ENCODE measurements around the gene MYO5B. TPM values are rescaled to one million over a fixed set of nuclear protein-coding genes. Genes with fewer than 3 reads are reported as not detected.
"Not testable (repeated sequence)": the region's sequence is repeated elsewhere in the genome, so short reads cannot be mapped to it uniquely, and the experiment has no call there.

Gene MYO5B
- total RNA-seq, 2 donors from 2014 or later, result 1.2 to 1.4 TPM

DNA sequence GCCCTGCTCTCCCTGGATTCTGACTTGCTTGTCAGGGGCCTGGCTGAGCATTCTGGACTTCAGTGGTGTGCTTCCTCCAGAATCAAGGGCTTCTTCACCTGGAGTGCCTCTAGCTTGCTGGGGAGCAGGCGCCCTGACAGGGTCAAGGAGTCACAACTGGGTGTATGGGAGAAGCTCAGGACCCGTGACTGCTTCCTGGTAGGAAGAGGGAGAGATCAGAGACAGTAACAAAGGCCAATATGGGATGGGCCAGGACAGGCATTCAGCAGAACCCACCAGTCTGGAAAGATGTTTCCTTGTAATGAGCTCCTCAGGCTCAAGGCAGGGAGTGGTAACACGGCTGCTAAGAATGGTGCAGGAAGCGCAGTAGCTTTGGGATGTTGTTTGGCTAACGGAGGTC is 277.2 kb downstream of the MYO5B start:
- no peak for DNase-seq (ENCODE audit: low spot score)

DNA sequence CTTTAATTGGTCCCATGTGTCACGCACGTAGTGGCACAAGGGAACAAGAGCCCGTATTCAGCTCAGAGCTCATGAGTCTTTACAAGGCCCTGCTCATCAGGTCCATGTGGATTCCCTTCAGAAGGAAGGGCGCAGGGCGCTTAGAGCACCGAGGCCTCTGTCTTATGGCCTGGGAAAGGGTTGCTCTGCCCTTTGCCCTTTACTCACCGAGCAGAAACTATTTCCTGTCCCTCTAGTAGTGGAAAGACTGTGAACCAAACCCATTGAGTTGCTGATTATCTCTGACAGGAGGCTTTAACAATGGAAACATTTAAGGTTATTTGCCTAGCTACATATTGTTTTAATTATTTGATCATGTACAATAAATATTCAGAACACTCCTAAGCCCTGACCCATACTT is 279.6 kb downstream of the MYO5B start:
- no peak for DNase-seq (ENCODE audit: low spot score)
- intact Hi-C loops (cut with DNase I), result no loop called here

More for the DNA sequence above, 277.2 kb downstream of the MYO5B start:
- intact Hi-C loops (cut with DNase I), result no loop called here

DNA sequence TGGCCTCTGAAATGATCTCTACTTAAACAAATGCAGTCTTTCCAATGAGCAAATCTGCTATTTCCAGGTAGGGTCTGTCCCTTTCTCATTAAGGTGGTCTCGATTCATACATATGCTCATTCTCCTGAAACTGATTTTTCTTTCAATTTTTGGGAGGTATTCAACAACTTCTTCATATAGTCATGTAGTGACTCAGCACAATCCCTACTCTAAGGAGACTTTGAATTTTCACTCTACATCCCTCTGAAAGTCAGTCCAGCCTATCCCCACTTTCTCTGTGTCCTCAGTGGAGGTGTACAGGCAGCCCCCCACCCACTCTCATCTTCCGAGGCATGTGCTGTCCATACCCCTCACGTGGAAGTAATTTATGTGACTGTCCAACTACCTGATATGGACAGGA is 281.7 kb downstream of the MYO5B start:
- DNase-seq (ENCODE audit: low spot score), result no peak
- intact Hi-C loops (cut with DNase I), result no loop called here

DNA sequence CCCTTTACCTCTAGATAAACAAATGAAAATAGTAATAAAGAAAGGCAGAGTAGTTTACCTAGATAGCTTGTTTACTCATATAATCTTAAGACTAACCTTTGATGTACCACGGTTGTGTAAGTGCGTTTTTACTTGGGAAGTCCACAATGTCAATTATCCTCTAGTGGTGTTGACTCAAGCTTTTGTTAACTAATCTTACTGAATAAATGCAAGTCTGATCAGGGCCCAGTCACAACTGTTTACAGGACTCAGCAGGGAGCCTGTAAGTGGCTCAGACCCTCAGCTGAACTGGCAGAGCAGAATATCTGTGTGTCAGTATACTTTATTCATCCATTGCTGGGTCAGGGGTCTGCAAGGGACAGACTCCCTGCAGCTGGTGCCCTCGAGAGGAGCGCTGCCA is 283.5 kb downstream of the MYO5B start:
- intact Hi-C loops (cut with DNase I), result no loop called here
- DNase-seq (ENCODE audit: low spot score), result no peak

DNA sequence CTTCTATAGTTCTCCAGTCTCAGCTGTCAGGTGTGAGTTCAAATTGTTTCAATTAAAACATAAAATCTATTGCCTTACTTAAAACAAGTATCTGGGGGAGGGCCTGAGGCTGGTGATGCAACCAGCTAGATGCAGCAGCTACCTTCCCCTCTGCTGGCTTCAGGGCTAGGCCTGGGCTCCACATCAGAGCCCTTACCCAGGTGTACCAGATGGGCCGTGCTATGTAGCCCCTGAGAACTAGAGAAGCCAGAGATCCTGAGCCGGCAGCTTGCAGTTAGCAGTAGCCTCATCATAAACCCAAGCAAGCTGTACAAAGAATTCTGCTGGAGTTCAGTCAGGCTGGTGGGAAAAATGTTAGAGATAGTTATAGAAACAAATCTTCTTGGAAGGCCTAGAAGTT is 284.0 kb downstream of the MYO5B start:
- intact Hi-C loops (cut with DNase I), result no loop called here
- no peak for DNase-seq (ENCODE audit: low spot score)

DNA sequence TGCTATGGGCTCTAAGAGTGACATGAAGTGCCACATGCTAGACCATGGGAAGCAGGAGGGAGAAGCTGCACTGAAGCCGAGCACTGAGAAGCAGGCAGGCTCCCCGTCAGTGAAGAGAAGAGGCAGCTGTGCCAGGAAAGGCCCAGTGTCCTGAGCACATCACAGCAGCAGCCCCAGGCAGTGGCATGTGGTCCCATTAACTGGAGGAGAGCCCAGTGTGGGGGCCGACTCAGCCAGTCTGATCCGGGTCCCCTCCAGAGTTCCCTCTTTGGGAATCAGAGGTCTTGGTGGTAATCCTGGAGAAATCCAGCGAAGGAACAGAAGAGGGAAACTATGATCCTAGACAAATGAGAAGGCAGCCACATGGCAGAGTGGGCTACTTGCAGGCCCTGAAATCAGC is 284.9 kb downstream of the MYO5B start:
- DNase-seq (ENCODE audit: low spot score), result no peak

DNA sequence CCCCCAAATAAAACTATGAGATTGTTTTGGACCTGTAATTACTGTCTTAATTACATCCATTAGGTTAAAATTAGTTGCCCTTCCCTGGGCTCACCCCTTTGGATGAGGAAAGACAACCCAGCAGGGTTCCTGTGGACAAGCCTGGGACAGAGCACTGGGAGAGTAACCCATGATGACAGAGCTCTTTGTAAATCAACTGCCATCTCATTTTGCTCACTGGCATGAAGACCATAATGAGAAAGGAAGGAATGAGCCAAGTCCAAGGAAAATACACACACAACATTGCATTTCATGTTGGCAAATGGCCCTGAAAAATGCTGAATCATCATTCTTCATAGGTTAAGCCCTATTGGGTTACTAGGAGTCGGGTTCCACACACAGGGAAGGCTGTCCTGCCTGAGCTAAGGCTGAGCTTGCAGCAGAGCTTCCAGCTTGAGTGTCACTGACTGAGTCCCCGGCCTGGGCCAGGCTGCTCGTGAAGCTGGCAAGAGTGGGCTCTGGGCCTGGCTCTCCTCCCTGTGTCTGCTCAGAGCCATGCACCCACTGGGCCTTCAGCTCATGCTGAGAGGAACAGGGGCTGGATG is 287.5 kb downstream of the MYO5B start:
- no peak for DNase-seq (ENCODE audit: low spot score)
- intact Hi-C loops (cut with DNase I), result no loop called here

More for the DNA sequence above, 284.9 kb downstream of the MYO5B start:
- intact Hi-C loops (cut with DNase I), result no loop called here

DNA sequence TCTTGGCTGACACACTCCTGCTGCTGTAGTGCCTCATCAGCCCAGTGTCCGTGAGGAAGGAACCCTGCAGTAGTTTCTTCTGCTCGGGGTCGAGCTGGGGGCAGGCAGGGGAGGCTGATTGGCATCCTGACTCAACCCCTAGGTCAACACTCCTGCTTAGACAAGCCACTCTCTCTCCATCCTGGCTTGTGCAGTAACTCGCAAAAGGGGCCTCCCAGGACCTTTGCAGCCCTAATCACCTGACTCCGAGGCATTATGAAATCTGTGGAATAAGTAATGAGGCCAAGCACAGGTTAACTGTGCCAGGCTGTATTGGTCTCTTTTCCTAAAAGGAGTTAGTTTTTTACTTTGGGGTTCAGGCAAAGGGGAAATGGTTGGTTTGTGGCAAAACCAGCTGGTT is 289.2 kb downstream of the MYO5B start:
- intact Hi-C loops (cut with DNase I), result no loop called here
- no peak for DNase-seq (ENCODE audit: low spot score)

DNA sequence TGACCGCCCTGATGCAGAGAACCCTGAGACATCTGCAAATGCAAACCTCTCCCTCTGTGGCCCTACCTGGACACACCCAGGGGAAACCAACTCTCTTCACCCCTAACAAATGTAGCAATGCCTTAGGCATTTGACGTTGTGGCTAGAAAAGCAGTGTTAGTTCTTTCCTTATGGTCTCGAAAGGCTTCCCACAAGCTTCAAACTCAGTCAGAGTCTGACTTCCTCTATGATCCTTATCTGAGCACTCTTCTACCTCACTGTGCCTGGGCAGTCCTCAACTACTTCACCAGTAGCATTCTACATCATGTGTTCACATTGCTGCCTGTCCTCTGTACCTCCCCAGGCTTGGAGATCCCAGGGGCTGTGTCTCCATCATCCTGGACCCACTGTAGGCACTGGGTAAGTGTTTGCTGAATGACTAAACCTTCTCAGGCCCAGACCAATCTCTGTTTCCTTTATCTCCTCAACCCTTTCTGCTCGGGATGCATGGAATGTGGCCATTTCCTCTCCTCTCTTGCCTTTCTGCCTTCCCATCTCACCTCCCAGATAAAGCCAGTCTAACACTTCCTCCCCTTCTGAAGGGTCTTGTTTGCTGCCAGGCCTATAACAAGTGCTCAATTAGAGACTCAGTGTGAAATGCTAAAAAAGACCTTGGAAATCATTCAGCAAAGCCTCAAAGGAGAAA is 289.9 kb downstream of the MYO5B start:
- DNase-seq (ENCODE audit: low spot score), result no peak
- intact Hi-C loops (cut with DNase I), result loop anchor here in 1 of 2 donors (5.0 kb wide), 1 partner anchor 622 kb away; no protein-coding TSS in a partner anchor

DNA sequence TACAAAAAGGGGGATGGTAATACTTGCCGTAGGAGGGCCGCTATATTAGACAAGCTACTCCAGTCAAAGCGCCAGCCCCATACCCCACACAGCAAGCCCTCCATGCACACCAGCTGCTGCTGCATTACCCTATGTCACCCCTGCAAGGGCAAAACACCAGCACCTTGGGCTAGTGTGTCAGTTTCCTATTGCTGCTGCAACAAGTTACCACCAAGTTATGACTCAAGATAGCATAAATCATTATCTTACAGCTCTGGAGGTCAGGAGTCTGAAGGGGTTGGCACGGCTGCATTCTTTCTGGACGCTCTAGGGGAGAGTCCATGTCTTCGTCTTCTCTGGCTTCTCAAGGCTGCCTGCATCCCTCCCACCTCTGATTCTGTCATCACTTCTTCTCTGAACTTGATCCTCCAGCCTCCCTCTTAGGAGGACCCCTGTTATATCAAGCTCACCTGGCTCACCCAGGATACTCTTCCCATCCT is 293.0 kb downstream of the MYO5B start:
- intact Hi-C loops (cut with DNase I), result loop anchor here in 1 of 2 donors (5.0 kb wide), 1 partner anchor 625 kb away; no protein-coding TSS in a partner anchor
- no peak for DNase-seq (ENCODE audit: low spot score)

DNA sequence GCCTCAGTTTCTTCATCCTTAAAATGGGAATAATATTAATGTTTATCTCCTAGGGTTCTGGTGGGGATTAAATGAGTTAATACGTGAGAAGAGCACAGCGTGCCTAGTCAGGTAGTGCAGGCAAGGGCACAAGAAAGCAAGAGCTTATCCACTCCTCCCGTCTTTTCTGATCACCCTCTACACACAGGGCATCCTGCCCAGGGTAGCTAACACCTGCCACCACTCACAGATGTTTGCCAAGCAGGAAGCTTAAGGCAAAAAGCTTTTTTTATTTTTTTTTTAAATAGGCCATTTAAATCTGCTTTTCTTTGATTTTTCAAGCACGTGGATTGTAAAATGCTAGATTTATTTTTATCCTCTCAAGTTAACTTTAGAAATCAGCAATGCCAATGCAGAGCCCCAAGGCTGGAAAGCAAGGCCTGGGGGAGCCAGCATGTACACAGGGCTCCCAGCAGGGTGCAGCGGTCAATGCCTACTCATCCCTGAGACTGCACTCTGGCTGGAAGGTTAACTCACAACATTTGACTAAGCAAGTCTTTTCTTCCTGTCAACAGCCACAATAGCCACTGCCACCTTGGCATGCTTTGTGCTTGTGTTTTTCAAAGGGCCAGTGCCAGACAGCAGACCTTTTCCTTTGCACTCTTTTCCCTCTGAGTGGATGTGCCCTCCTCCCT is 295.2 kb downstream of the MYO5B start:
- intact Hi-C loops (cut with DNase I), result loop anchor here in 1 of 2 donors (5.0 kb wide), 1 partner anchor 628 kb away; no protein-coding TSS in a partner anchor
- DNase-seq (ENCODE audit: low spot score), result no peak

DNA sequence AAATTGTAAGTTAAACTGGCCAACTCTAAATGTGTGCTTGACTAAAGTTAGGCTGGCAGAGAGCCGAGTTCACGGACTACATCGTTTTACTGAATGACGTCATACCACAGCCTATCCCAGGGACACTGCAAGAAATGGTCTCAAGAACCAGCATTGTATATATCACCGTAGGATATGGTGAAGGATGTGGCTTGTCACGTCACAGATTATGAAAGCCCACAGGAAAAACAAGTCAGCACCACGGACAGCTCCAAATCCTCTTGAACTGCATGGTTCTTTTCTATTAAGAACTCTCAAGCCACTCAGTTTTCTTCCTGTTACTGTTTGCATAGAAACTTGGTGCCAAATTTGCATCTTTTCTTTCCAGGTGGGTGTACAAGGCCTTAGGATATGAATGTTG is 296.5 kb downstream of the MYO5B start:
- DNase-seq (ENCODE audit: low spot score), result no peak
- intact Hi-C loops (cut with DNase I), result no loop called here

DNA sequence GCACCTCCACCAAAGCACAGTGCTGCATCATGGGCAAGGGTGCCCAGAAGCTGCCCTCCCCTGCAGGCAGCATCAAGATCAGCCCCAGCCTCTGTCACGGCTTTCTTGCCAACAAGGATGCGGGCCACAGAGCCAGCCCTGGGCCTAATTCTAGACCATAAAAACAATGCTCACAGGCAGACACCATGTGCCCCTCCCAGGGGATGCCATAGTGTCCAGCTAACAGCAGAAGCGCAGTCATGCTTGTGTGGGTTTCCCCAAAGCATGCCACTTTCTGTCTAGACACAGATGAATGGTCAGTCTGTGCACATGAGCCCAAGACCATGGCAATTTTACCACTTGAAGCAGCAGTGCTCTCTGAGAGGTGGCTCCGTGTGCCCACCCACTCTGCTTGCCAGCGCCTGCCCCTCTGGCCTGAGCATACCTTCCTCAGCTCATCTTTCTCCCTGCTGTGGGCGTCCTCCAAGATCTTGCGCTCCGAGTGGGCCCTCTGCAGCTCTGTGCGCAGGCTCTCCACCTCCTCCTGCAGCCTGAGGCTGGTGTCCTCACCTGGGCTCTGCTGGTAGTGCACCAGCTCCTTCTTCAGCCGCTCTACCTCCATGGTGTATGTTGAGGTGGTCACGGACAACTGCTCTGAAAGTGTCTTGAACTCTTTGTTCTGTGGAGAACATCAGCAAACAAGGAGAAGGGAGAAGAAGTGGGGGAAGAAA is 300.3 kb downstream of the MYO5B start:
- DNase-seq (ENCODE audit: low spot score), result no peak
- intact Hi-C loops (cut with DNase I), result no loop called here

DNA sequence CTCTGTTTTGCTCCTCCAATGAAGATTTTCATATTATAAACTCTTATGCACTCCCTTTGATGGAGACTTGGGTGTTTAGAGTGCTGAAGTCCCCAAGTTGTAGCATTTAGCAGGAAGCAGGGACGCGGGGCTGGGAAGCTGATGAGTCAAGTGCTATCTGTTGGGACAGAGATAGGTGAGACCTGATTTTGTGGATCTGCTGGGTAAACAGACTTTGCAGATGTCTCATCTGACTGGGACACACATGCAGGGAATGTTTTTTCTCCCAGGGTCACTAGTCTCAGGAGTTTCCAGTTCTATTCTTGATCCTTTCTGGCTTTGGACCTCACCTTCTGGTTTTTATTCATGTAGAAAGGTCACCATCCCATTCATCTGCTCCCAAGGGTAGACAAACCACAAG is 301.9 kb downstream of the MYO5B start:
- DNase-seq (ENCODE audit: low spot score), result no peak
- intact Hi-C loops (cut with DNase I), result no loop called here

DNA sequence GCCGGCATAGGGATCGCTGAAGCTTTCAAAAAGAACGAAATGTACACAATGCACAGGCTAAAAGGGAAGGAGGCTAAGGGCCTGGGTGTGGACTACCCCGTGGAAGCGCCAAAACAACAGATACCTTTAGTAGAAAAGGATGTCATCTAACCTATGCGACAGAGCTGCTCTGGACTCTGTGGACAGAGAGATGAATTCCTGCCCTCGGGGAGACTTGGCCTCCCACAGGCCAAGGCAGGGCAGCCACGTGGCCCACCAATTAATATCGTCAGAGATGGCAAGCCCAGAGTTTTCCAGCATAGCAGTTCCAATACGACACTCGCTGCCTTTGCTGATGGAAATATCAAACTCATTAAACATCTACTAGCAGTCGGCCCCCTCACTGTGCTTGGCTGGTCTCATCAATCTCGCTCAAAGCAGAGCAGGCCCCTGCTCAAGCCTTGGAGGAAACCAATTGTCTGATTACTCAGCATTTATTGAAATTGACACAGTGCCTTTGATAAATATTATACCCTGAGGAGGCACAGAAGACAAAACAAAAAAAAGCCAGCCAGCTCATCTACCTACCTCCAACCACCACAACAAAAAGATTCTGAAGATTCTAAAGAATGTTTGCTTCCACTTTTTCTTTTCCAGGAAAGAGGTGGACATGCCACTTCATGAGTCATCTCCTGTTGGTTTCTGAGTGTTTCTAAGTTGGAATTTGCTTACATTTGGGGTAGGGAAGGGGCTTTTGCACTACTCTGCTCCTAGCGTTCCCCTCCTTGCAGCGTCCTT is 302.6 kb downstream of the MYO5B start:
- intact Hi-C loops (cut with DNase I), result no loop called here
- DNase-seq (ENCODE audit: low spot score), result no peak

DNA sequence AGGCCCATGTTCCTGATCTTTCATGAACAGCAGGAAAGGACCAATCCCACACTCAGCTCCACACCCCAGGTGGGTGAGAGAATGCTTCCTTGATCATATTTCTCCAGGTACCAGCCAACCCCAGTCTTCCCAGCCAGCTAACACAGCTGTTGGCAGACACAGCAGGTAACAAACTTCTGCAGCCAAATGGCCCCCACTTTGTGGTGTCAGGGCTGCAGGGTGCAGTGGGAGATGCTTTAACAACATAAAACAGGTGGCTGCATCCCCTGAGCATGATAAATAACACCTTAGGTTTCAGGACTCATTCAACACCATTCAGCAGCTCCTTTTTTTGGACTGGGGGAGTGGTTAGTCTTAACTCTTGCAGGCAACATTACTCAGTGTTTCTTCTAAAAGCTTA is 304.9 kb downstream of the MYO5B start:
- intact Hi-C loops (cut with DNase I), result no loop called here
- no peak for DNase-seq (ENCODE audit: low spot score)

DNA sequence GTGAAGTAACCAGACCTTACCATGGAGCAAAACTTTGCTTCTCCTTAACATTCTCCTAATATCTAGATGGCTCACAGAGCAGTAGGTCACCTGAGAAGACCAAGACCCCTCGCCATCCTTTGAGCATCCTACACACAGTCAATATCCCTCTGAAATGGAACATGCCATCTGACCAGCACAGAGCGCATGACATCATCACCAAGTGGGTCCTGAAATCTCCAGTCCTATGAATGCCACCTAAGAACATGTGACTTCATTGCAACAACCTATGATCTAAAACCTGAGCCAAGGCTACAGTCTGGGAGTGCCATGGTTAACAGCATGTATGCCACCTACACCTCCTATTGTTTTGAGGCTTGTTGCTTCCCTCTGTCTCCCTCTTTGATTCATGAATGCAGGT is 305.4 kb downstream of the MYO5B start:
- intact Hi-C loops (cut with DNase I); DNase-seq (ENCODE audit: low spot score): not testable (repeated sequence)

DNA sequence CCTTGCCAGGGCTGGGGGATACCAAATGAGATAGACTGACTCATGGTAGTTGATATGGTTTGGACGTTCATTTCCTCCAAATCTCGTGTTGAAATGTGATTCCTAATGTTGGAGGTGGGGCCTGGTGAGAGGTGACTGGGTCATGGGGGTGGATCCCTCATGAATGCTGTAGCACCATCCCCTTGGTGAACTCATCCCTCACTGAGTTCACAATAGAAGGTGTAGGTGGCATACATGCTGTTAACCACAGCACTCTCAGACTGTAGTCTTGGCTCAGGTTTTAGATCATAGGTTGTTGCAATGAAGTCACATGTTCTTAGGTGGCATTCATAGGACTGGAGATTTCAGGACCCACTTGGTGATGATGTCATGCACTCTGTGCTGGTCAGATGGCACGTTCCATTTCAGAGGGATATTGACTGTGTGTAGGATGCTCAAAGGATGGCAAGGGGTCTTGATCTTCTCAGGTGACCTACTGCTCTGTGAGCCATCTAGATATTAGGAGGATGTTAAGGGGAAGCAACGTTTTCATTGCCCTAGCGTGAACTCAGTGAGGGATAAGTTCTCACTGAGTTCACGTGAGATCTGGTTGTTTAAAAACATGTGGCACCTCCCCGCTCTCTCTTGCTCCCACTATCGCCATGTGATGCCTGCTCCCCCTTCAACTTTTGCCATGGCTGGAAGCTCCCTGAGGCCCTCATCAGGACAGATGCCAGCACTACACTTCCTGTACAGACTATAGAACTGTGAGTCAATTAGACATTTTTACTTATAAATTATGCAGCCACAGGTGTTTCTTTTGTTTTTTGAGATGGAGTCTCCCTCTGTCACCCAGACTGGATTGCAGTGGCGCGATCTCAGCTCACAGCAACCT is 307.8 kb downstream of the MYO5B start:
- intact Hi-C loops (cut with DNase I), result no loop called here
- no peak for DNase-seq (ENCODE audit: low spot score)

All from posterior vena cava (tissue), 2 donors.